GM12872 (cell line): ENCODE data around the gene CIZ1.

Experiments used
- TF ChIP-seq, protein P1 (sequence below): IDR thresholded peaks from 3 replicates; pipeline ENCODE4 v1.5.1; 2011; ENCODE audit warnings: low read depth, mild to moderate bottlenecking, low read length, moderate library complexity; ENCODE audit not compliant: insufficient read depth

Gene CIZ1

DNA sequence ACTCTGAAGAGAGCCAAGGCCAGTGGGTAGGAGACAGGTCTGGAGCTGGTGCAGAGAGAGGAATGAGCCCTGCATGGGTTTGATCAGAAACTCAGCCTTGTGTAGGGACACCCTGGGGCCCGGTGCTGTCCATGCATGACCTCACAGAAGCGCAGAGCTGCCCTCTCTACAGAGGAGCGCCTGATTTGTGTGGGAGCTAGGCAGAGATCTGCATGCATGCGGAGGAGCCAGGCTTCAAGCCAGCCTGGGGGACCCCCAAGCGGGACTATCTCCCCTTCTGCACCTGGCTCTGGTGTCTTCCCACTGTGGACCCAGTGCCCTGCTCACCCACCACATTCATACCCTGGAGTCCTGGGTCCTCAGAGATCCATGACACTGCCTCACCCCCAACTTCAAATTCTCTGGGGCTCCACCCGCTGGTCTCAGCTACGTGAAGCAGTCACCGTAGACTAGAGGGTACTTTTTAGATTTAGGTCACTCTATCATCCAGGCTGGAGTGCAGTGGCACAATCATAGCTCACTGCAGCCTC lies 44.7 kb downstream of the CIZ1 start:
- TF ChIP-seq, protein P1, sequence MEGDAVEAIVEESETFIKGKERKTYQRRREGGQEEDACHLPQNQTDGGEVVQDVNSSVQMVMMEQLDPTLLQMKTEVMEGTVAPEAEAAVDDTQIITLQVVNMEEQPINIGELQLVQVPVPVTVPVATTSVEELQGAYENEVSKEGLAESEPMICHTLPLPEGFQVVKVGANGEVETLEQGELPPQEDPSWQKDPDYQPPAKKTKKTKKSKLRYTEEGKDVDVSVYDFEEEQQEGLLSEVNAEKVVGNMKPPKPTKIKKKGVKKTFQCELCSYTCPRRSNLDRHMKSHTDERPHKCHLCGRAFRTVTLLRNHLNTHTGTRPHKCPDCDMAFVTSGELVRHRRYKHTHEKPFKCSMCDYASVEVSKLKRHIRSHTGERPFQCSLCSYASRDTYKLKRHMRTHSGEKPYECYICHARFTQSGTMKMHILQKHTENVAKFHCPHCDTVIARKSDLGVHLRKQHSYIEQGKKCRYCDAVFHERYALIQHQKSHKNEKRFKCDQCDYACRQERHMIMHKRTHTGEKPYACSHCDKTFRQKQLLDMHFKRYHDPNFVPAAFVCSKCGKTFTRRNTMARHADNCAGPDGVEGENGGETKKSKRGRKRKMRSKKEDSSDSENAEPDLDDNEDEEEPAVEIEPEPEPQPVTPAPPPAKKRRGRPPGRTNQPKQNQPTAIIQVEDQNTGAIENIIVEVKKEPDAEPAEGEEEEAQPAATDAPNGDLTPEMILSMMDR: no peak

DNA sequence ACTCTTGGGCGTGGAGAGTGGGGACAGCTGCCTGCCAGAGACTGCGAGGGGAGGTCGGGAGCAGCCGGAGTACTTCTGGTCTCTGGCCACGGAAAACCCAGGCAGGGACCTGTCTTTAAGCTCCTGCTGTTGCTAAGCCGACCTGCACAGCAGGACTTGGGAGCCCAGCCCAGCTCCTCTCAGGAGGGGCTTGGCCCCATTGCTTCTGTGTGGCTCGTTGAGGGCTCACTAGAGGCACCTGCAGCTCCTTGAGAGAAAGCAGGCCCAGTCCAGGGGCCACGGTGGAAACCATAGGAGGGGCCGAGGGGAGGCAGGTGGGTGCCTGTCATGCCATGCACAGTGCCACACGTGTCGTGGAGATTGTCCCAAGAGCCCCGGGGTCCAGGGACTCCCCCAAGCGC lies 45.4 kb downstream of the CIZ1 start:
- TF ChIP-seq, protein P1: no peak

DNA sequence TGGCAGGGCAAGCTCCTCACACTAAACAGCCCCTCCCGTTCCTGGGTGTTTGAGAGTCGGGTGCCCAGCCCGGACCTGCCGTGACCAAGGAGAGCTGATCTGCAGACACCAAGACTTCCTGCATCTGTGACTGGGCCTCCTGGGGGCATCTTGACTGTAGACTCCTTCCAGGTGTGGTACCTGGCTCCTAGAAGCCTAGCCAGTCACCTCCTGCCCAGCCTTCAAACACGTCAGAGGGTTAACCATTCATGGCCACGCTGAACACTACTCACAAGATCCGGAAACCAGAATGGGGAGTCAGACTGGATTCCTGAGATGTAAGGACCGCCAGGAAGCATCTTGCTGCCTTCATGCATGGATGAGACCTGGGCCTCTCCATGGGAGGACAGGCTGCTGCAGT lies 45.8 kb downstream of the CIZ1 start:
- TF ChIP-seq, protein P1: no peak

DNA sequence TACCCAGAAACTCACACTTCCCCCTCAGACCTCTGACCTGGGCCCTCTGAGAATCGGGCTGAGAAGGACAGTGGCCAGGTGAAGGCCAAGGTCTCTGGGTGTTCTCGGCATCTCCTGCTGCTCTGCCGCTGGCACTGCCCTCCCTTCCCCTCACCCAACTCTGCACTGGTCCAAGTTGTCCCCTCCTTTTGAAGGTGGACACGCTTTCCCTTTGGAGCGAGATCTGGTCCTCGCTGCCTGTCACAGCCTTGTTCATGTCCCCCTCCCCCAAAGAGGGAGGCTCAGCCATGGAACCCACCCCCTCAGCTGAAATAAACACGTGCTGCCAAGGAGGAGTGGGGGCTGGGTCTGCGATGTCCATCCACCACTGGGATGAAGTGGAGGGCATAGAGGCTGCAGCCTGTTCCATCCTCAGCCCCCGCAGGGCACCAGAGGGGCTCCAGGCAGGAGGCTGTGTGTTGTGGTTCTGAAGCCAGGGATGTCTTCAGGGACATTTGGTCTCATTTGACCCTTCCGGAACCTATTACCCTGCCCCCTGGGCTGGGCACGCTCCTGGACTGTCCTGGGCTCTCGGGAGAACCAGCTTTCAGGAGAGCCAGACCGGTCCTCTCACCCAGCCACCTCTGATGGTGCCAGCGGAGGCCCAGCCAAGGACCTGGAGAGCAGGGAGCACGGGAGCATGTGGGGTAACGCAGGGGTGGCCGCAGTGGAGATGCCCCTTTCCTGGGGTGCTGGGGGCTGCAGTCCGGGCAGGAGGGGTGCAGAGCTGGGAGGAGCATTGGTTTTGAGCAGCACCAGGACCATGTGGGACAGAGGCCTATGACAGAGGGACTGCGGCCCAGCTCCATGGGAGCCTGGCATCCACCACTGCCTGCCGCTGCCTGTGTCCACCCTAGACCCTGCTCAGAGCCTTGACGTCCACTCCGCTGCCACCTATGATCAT lies 46.9 kb downstream of the CIZ1 start:
- TF ChIP-seq, protein P1: no peak

DNA sequence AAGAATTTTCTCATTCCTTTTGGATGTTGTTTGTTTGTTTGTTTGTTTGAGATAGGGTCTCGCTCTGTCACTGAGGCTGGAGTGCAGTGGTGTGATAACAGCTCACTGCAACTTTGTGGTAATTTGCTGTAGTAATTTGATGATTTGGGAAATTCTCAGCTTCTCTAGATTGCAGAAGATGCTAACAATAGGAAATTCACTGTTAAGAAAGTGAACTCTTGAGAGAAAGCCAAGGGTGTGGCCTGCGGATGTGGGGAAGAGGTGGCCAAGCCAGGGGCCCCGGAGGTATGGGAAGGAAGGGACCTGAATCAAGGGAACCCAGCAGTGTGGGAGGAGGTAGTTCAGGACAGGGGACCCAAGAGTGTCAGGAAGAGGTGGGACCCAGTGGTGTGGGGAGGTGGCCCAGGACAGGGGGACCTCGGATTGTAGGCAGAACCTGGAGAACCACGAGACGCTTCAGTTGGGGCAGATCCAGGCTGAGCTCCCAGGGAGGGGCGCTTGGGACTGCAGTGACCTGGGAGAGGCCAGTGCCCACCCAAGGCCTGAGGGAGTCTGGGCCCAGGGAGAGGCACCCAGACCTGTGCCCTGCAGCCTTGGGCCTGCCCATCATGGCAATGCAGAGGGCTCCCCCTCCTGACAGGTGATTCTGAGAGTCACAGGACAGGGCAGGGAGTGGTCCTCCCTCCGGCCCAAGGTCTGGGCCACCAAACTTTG lies 47.7 kb downstream of the CIZ1 start:
- TF ChIP-seq, protein P1: no peak

DNA sequence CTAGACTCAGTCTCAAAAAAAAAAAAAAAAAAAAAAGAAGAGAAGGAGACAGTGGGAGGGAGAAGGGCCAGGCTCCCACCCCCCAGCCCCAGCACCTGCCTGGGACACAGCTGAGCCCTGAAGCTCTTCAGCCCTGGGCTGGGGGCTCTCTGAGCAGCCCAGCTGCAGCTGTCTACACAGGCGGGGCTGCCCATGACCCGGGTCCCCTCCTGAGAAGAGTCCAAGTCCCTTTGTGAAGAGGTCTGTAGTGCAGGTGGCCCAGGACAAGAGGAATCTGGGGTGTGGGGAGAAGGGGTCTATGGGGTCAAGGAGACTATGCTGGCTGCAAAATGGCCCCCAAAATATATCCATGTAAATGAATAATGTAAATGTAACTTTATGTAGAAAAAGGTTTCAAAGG lies 48.8 kb downstream of the CIZ1 start:
- TF ChIP-seq, protein P1: no peak

DNA sequence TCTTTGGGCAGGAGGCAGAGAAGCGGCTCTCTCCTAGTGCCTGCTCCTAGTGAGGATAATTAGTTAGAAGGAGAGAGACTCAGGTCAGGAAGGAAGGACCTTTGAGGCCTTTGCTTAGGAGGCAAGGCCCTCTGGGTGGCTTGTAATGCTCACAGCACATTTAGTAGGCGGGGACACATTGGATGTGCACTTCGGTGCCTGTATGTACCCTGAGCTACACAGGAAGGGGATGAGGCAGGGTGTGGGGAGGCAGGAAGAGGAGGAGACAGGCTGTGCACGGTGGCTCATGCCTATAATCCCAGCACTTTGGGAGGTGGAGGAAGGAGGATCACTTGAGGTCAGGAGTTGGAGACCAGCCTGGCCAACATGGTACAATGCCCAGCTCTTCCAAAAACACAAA lies 49.3 kb downstream of the CIZ1 start:
- TF ChIP-seq, protein P1: no peak
